ENCODE results near the gene OSBPL5.

The OSBPL5 gene

GRCh38 chr11:3104961-3105790, 59.9 kb downstream of the OSBPL5 start:
- Histone ChIP-seq H3K9ac (ENCODE audit: low read length) (no peak overlapping the region), H3K4me1 (ENCODE audit: control insufficient read depth, insufficient read depth, low read depth, low read length) (peaks cover 9% of the 10 kb centered on the region), H3K4me2 (ENCODE audit: low read length, poor library complexity, severe bottlenecking) (no peak overlapping the region), H3K23ac (ENCODE audit: low read length in 2 of 2) (no peak overlapping the region), H3K14ac (ENCODE audit: low read length in 2 of 2) (no peak overlapping the region), H3K36me3 (ENCODE audit: control insufficient read depth in 1 of 2, insufficient read depth in 2 of 2, low read depth in 1 of 2, low read length in 2 of 2) (peaks cover 33 to 85% of the 10 kb centered on the region in 2 experiments), H3K27ac (ENCODE audit: low read length, poor library complexity, severe bottlenecking) (no peak overlapping the region), H3K9me3 (ENCODE audit: control insufficient read depth, low read length) (no peaks in the 10 kb centered on the region), H3K79me1 (replicated peaks; ENCODE audit: low read length, poor library complexity, severe bottlenecking) (no peaks in the 10 kb centered on the region), H4K8ac (ENCODE audit: low read length) (no peak overlapping the region), H2BK15ac (ENCODE audit: low read depth, poor library complexity, severe bottlenecking) (no peak overlapping the region), H2AFZ (ENCODE audit: low read depth, low read length) (no peak overlapping the region), H4K91ac (ENCODE audit: low read length) (no peak overlapping the region), H3K27me3 (ENCODE audit: control insufficient read depth in 1 of 2, insufficient read depth in 1 of 2, low read length in 2 of 2) (no peaks in the 10 kb centered on the region), H2BK12ac (ENCODE audit: low read length in 2 of 2) (no peak overlapping the region), H2BK120ac (ENCODE audit: low read depth, low read length) (no peak overlapping the region), H3K18ac (ENCODE audit: low read depth in 1 of 2, low read length in 2 of 2) (no peak overlapping the region), H2AK5ac (ENCODE audit: low read length, severe bottlenecking) (no peak overlapping the region), H3K4ac (ENCODE audit: low read depth in 1 of 2, low read length in 2 of 2) (no peak overlapping the region), H2BK5ac (ENCODE audit: low read depth, low read length, poor library complexity, severe bottlenecking) (no peak overlapping the region), H3K4me3 (ENCODE audit: insufficient read depth in 1 of 2, low read depth in 1 of 2, low read length in 2 of 2) (no peak overlapping the region)
- no peak for DNase-seq
- WGBS, result 97% methylated on average over 23 of the region's 23 CpGs

DNA sequence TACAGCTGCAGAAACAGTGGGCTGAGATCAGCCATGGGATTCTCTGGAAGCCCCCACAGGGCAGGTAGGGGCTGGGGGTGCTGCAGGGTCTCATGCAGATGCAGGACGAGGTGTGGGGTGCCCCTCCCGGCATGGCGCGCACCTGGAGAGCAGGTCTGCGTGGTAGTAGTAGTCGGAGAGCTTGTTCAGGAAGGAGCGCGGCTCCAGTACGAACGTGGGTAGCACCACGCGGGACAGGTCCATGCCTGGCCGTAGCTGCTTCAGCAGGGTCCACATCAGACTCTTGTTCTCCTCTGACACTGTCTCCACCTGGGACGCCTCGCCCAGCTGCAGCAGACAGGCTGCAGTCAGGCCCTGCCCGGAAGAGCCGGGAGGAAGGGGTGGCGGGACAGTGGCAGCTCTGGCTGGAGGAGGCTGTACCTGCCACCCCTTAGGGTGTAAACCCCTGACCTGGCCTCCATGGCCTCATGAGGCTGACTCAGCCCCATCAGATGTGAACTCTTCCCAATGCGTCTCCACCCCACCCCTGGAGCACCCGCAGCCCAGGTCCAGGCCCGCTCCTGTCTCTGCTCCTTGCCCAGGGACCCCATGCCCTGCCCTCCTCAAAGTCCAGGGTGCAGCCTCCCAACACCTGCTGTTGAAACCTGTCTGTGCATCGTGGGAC, 60.9 kb downstream of the OSBPL5 start:
- H3K4me3 ChIP-seq (ENCODE audit: insufficient read depth in 1 of 2, low read depth in 1 of 2, low read length in 2 of 2), result no peak overlapping the region
- no peak overlapping the region for H2BK5ac ChIP-seq (ENCODE audit: low read depth, low read length, poor library complexity, severe bottlenecking)
- H2AFZ ChIP-seq (ENCODE audit: low read depth, low read length), result no peak overlapping the region
- no peak overlapping the region for H2BK15ac ChIP-seq (ENCODE audit: low read depth, poor library complexity, severe bottlenecking)
- H4K8ac ChIP-seq (ENCODE audit: low read length), result no peak overlapping the region
- H2AK5ac ChIP-seq (ENCODE audit: low read length, severe bottlenecking), result no peak overlapping the region
- H3K23ac ChIP-seq (ENCODE audit: low read length in 2 of 2), result no peak overlapping the region
- H2BK12ac ChIP-seq (ENCODE audit: low read length in 2 of 2), result no peak overlapping the region
- H3K4me1 ChIP-seq (ENCODE audit: control insufficient read depth, insufficient read depth, low read depth, low read length), result peaks cover 12% of the 10 kb centered on the region
- H3K27ac ChIP-seq (ENCODE audit: low read length, poor library complexity, severe bottlenecking), result no peak overlapping the region
- H3K9ac ChIP-seq (ENCODE audit: low read length), result no peak overlapping the region
- no peaks in the 10 kb centered on the region for H3K79me1 ChIP-seq (replicated peaks; ENCODE audit: low read length, poor library complexity, severe bottlenecking)
- no peak overlapping the region for H2BK120ac ChIP-seq (ENCODE audit: low read depth, low read length)
- H3K9me3 ChIP-seq (ENCODE audit: control insufficient read depth, low read length), result no peaks in the 10 kb centered on the region
- H3K27me3 ChIP-seq (ENCODE audit: control insufficient read depth in 1 of 2, insufficient read depth in 1 of 2, low read length in 2 of 2), result no peaks in the 10 kb centered on the region
- H3K18ac ChIP-seq (ENCODE audit: low read depth in 1 of 2, low read length in 2 of 2), result no peak overlapping the region
- no peak overlapping the region for H3K4ac ChIP-seq (ENCODE audit: low read depth in 1 of 2, low read length in 2 of 2)
- H3K14ac ChIP-seq (ENCODE audit: low read length in 2 of 2), result no peak overlapping the region
- H3K4me2 ChIP-seq (ENCODE audit: low read length, poor library complexity, severe bottlenecking), result no peak overlapping the region
- no peak for DNase-seq
- peaks cover 35 to 78% of the 10 kb centered on the region in 2 experiments for H3K36me3 ChIP-seq (ENCODE audit: control insufficient read depth in 1 of 2, insufficient read depth in 2 of 2, low read depth in 1 of 2, low read length in 2 of 2)
- 93% methylated on average over 22 of the region's 22 CpGs for WGBS
- no peak overlapping the region for H4K91ac ChIP-seq (ENCODE audit: low read length)

DNA sequence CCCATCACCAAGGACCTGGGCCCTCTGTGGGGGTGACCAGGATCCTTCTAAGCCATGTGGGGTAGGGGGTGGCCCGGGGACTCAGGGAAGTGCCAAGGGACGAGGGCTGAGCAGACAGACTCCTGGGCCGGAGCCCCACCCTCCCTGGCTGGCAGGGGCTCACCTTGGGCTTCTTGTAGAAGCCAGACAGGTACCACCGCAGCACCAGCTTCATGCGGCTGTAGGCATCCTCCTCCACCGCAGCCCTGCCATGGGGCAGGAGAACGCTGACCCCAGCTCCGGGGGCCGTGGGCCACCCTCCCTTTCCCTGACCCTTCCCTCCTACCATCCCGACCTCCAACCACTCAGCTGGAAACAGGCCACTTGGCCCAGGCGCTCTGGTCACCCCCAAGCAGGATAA, 62.0 kb downstream of the OSBPL5 start:
- no peak overlapping the region for H2BK12ac ChIP-seq (ENCODE audit: low read length in 2 of 2)
- H2BK120ac ChIP-seq (ENCODE audit: low read depth, low read length), result no peak overlapping the region
- H3K4me2 ChIP-seq (ENCODE audit: low read length, poor library complexity, severe bottlenecking), result no peak overlapping the region
- WGBS, result 92% methylated on average over 11 of the region's 11 CpGs
- H3K36me3 ChIP-seq (ENCODE audit: control insufficient read depth in 1 of 2, insufficient read depth in 2 of 2, low read depth in 1 of 2, low read length in 2 of 2), result peaks cover 38 to 72% of the 10 kb centered on the region in 2 experiments
- no peak for DNase-seq
- no peak overlapping the region for H3K9ac ChIP-seq (ENCODE audit: low read length)
- no peak overlapping the region for H3K23ac ChIP-seq (ENCODE audit: low read length in 2 of 2)
- H3K4me3 ChIP-seq (ENCODE audit: insufficient read depth in 1 of 2, low read depth in 1 of 2, low read length in 2 of 2), result no peak overlapping the region
- H3K4me1 ChIP-seq (ENCODE audit: control insufficient read depth, insufficient read depth, low read depth, low read length), result peaks cover 12% of the 10 kb centered on the region
- no peak overlapping the region for H2BK15ac ChIP-seq (ENCODE audit: low read depth, poor library complexity, severe bottlenecking)
- no peaks in the 10 kb centered on the region for H3K79me1 ChIP-seq (replicated peaks; ENCODE audit: low read length, poor library complexity, severe bottlenecking)
- no peak overlapping the region for H3K14ac ChIP-seq (ENCODE audit: low read length in 2 of 2)
- no peak overlapping the region for H3K4ac ChIP-seq (ENCODE audit: low read depth in 1 of 2, low read length in 2 of 2)
- no peak overlapping the region for H3K27ac ChIP-seq (ENCODE audit: low read length, poor library complexity, severe bottlenecking)
- H3K9me3 ChIP-seq (ENCODE audit: control insufficient read depth, low read length), result no peaks in the 10 kb centered on the region
- no peaks in the 10 kb centered on the region for H3K27me3 ChIP-seq (ENCODE audit: control insufficient read depth in 1 of 2, insufficient read depth in 1 of 2, low read length in 2 of 2)
- H3K18ac ChIP-seq (ENCODE audit: low read depth in 1 of 2, low read length in 2 of 2), result no peak overlapping the region
- H2BK5ac ChIP-seq (ENCODE audit: low read depth, low read length, poor library complexity, severe bottlenecking), result no peak overlapping the region
- H4K91ac ChIP-seq (ENCODE audit: low read length), result no peak overlapping the region
- no peak overlapping the region for H2AFZ ChIP-seq (ENCODE audit: low read depth, low read length)
- no peak overlapping the region for H2AK5ac ChIP-seq (ENCODE audit: low read length, severe bottlenecking)
- H4K8ac ChIP-seq (ENCODE audit: low read length), result no peak overlapping the region

DNA sequence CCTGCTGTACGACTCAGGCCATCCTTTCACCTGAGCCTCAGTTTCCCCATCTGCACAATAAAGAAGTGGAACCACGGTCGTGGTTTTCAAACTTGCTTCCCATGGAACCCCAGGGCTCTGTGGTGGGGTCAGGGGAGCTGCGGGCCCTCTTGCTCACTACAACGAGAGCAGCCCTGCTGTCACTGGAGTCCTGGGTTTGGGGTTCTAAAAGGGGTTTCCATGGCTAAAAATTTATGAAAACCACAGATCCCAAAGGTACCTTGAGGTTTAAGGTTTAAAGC, 62.5 kb downstream of the OSBPL5 start:
- H2AK5ac ChIP-seq (ENCODE audit: low read length, severe bottlenecking), result no peak overlapping the region
- H3K18ac ChIP-seq (ENCODE audit: low read depth in 1 of 2, low read length in 2 of 2), result no peak overlapping the region
- no peak overlapping the region for H3K23ac ChIP-seq (ENCODE audit: low read length in 2 of 2)
- no peak overlapping the region for H3K27ac ChIP-seq (ENCODE audit: low read length, poor library complexity, severe bottlenecking)
- H3K4ac ChIP-seq (ENCODE audit: low read depth in 1 of 2, low read length in 2 of 2), result no peak overlapping the region
- no peak overlapping the region for H3K14ac ChIP-seq (ENCODE audit: low read length in 2 of 2)
- no peak overlapping the region for H3K4me2 ChIP-seq (ENCODE audit: low read length, poor library complexity, severe bottlenecking)
- H3K79me1 ChIP-seq (replicated peaks; ENCODE audit: low read length, poor library complexity, severe bottlenecking), result no peaks in the 10 kb centered on the region
- H3K36me3 ChIP-seq (ENCODE audit: control insufficient read depth in 1 of 2, insufficient read depth in 2 of 2, low read depth in 1 of 2, low read length in 2 of 2), result peaks cover 38 to 67% of the 10 kb centered on the region in 2 experiments
- H2BK120ac ChIP-seq (ENCODE audit: low read depth, low read length), result no peak overlapping the region
- H3K9me3 ChIP-seq (ENCODE audit: control insufficient read depth, low read length), result no peaks in the 10 kb centered on the region
- H3K4me1 ChIP-seq (ENCODE audit: control insufficient read depth, insufficient read depth, low read depth, low read length), result peaks cover 12% of the 10 kb centered on the region
- no peak overlapping the region for H4K8ac ChIP-seq (ENCODE audit: low read length)
- no peak overlapping the region for H2BK12ac ChIP-seq (ENCODE audit: low read length in 2 of 2)
- no peak overlapping the region for H4K91ac ChIP-seq (ENCODE audit: low read length)
- no peak overlapping the region for H2BK15ac ChIP-seq (ENCODE audit: low read depth, poor library complexity, severe bottlenecking)
- WGBS, result 100% methylated on average over 5 of the region's 5 CpGs
- no peaks in the 10 kb centered on the region for H3K27me3 ChIP-seq (ENCODE audit: control insufficient read depth in 1 of 2, insufficient read depth in 1 of 2, low read length in 2 of 2)
- H3K4me3 ChIP-seq (ENCODE audit: insufficient read depth in 1 of 2, low read depth in 1 of 2, low read length in 2 of 2), result no peak overlapping the region
- H2BK5ac ChIP-seq (ENCODE audit: low read depth, low read length, poor library complexity, severe bottlenecking), result no peak overlapping the region
- DNase-seq, result no peak
- no peak overlapping the region for H2AFZ ChIP-seq (ENCODE audit: low read depth, low read length)
- no peak overlapping the region for H3K9ac ChIP-seq (ENCODE audit: low read length)

Data from mesenchymal stem cell (in vitro differentiated cells and primary cell).